GM19328 (cell line): ENCODE results near the gene BACH2.

Experiments
- ATAC-seq: cut with Tn5 transposase; IDR thresholded peaks from one replicate; pipeline ENCODE4 v1.9.1; 2021; ENCODE audit warnings: mild to moderate bottlenecking, moderate library complexity; ENCODE audit not compliant: unreplicated experiment

BACH2 gene

DNA sequence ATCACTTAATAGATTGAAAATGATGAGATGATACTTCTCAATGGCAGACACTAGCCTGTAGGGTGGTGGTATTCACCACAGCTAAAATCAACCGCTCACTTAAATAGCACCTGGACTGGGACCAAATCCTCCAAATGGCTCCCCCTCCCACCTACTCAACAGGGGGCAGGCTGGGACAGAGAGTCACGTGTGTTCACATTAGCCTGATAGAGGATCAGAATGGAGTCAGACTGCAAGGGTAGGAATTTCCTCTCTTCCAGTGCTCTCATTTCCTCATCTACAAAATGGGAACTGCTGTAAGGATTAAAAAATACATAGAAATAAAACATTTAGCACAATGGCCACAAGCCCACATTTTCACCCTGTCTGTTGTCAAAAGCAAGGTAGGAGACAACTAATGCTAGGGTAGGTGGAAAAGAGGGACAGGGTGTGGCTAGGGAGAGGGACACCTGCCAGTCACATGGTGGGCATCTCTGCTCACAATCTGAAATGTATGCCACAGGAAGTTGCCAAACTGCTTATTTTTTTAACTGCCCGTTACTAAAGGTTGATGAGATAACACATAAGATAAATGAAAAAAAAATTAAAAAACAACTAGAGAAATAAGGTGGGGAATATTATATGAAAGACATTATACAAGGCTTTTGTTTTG lies 55.3 kb downstream of the BACH2 start:
- ATAC-seq, result no peak

DNA sequence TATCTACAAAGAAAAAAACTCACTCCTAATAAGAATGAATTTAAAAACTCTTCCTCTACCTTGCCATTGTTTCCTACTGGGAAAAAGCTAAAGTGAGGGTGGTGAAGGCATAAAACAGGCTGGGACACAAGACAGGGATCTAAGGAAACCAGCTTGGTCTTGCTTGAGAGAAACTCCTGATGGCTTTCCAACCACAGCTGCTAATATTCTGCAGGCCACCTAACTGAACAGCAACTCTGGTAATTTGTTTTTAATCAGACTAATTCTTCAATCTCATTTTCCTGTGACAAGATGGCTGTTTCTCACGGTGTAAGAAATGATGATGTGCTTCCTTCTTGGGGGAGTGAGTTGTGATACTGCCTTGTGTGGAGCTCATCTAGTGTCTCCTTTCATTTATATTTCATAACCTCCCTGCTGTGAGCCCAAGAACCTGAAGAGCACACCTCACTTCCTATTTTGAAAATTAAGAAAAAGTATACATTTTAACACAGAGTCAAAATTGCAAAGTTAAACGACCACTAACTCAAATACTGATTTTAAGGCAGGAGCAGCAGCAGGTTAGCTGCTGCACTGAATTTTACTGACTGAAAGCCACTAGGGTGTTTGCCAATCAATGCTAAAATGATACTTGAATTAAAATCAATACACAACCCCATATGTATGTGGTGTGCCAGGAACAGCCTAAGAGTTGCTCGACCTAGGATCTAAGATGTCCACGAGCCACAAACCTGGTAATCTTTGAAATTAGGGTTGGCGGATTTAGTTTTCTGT lies 58.0 kb downstream of the BACH2 start:
- no peak for ATAC-seq

DNA sequence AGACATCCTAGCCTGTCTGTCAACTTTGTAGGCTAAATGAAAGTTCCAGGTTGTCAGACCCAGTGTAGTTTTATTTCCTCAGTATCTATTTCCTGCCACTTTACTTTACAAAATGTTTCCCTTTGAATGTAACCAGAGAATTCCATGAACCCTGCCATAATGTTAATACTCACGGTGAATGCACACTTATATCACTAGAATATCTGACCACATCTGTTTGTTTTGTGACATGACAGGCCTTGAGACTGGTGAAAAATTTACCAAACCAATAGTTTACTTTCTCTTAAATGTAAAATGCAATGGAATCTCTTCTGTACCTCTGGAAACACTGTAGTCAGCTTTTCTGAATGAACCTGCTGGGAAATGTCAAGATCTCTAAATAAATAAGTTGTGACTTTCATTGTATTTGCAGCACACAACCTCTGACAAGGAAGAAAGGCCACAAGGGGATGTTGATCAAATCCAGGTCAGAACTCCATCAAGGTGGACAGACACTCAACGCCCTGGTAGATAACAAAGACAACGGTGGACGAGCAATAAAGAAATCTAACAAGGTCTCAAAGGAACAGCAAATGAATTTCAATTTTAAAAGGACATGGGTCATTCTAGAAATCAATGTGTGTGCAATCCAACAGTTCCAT lies 59.2 kb downstream of the BACH2 start:
- ATAC-seq, result no peak

GRCh38 chr6:90233994-90234393 lies 62.6 kb downstream of the BACH2 start:
- ATAC-seq, result no peak

DNA sequence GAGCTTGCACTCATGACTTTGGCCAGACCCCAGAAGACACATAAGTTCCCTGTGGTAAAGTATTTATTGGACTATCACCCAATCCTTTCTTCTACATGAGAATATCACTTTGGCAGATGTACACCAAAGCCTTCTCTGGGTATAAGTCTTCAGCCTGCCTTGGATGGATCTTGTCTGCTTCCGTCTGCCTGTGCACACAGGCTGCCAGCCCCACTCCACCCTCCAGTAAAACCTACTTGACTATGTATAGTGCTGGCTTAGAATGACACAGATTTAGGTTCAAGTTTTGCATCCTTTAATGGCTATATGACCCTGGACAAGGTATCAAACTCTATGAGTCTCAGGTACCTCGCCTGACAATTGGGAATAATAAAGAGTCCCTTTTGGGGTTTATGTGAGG lies 63.4 kb downstream of the BACH2 start:
- no peak for ATAC-seq

DNA sequence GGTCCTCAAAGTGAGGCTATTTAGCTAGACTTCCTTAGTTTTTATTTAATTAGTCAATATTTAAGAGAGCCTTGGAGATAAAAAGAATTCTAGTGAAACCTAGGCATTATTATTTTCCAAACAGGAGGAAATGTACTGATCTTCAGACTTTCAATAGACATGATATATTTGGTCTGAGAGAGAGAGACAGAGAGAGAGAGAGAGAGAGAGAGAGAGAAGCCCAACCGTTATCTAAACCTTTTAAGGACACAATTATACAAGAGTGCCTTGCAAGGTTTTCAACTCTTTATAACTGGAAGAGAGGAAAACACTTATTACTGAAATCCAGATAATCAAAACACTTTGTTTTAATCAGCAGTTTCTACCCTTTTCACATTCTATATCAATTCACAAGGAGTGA lies 64.8 kb downstream of the BACH2 start:
- no peak for ATAC-seq

DNA sequence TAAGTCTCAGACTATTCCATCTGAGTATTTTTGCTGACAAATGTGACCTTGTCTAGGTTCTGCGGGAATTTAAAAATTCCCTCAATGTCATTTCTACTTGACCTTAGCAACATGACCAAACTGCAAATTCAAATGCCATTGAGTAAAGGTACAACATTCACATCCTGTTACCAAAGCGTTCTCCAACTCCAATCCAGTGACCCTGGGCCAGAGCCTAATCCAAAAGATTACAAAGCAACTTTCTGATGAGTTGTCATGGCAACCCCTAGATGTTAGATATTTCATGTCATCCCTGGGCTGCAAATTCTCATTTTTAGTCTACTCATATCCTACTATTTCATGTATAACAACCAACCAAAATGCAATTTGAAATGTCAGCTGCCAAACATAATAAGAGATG lies 65.3 kb downstream of the BACH2 start:
- no peak for ATAC-seq

DNA sequence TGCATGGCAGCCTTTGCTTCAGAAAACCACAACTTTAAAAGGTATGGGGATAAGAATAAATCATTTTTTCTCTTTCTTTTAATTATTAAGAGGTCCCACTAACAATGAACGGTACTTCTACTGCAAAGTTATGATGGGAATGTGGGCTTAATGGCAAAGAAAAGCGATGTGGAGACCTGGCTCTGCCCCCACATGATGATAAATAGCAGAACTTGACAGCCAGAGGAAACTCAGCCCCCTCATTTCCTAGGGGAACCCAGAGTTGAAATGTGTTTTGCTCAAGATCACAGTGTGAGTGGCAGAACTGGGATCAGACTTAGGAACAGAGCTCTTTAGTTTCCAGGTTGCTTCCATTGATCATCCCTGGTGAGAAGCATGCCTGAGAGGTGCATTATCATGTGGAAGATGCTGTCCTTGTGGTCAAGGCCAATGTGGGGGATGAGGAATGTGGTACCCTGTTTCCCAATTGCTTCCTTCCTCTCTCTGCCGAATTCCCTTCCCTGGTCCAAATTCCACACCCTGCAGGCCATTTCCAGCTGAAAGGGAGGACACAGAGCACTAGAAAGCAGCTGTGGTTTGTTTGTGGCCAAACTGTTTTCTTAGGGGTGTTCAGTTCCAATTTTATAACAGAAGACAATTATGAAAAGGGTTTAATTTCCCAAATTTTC lies 66.0 kb downstream of the BACH2 start:
- ATAC-seq, result no peak

- ATAC-seq, result no peak
Measured at GRCh38 chr6:90229331-90230010, 67.2 kb downstream of the BACH2 start.

DNA sequence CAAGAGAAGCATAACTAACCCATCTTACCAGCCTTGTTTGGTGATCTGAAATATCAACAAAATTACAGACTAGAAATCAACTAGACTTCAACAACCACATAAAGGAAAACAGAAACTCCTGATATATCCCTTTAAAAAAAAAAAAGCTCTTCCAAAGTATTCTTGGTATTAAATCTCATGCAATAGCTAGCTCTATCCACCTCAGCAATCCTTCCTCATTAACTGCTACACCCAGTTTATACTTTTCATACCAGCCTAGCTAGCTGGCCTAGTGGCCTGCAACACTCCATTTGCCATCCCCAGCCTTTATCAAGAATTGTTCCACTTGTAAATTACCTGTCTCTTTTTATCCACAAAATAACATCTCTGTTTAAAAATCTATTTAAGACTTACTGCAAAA lies 69.0 kb downstream of the BACH2 start:
- no peak for ATAC-seq

GRCh38 chr6:90227213-90227612 lies 69.4 kb downstream of the BACH2 start:
- no peak for ATAC-seq

- ATAC-seq, result no peak
Measured at GRCh38 chr6:90226257-90226656, 70.4 kb downstream of the BACH2 start.

DNA sequence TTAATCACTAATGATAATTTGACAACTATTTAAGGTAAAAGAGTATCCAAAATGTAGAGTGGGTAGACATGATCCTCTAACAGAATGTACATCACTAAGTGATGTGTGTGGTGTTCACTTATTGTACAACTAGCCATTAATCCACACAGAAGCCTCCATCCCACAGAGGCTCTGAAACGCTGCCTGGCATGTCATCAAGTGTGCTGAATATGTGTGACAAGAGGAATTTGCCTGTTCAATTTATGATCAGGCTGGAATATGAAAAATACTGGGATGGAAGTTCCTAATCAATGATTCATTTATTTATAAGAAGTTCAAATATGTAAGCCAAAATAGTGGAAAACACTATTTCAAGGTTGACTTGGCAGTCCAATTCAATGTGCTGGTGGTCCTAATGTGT lies 72.4 kb downstream of the BACH2 start:
- no peak for ATAC-seq

DNA sequence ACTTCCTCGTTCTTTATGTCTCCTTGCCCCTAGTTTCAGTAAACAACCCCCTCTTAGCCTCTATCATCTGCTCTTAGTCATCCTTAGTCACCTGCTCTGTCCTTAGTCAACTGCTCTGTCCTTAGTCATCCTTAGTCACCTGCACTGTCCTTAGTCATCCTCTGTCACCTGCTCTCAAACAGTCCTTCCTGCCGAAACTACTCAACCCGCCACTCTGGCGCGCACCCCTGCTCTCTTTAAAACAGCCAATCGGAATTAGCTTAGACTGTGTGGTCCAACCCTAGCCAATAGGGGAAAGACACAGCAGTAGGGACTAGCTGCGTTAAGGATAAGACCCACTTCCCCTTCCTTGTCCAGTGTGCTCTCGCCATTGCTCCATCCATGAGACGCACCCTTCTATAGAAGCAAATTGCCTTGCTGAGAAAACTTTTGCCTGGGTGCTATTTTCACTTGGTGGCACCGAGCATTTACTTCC lies 73.9 kb downstream of the BACH2 start:
- no peak for ATAC-seq

DNA sequence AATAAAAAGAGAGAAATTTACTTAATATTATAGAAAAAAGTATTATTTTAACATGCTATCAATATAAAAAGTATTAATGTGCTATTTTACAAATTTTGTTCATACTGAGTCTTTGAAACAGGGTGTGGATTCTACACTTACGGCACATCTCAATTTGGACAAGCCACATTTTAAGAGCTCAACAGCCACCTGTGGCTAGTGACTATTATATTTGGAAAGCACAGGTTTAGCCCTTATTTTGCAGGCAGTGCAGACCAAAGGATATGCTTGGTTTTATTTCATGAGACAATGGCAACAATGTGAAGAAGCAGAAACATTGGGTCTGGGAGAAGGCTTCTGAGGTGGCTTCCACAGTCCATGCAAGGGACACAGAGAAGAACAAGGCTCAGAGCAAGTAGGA lies 74.6 kb downstream of the BACH2 start:
- ATAC-seq, result no peak

DNA sequence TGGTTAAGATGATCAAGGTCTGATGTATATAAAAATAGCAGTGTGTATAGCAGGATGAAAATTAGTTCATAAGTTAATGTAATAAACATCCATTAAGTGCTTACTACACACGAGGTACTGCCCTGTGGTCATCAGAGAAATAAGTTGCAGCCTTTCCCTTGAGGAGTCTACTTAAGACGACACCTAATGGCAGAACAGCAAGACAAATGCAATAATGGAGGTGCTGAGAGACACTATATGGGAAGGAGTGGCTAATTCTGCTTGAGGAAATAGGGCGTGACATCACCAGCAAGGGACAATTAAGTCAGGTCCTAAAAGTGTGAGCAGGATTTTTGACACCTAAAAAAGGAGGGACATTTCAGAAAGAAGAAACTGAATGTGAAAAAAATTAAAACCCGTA lies 75.2 kb downstream of the BACH2 start:
- ATAC-seq, result no peak

- ATAC-seq, result no peak
Measured at GRCh38 chr6:90220273-90220672, 76.4 kb downstream of the BACH2 start.

- no peak for ATAC-seq
Measured at GRCh38 chr6:90219209-90219985, 77.2 kb downstream of the BACH2 start.

DNA sequence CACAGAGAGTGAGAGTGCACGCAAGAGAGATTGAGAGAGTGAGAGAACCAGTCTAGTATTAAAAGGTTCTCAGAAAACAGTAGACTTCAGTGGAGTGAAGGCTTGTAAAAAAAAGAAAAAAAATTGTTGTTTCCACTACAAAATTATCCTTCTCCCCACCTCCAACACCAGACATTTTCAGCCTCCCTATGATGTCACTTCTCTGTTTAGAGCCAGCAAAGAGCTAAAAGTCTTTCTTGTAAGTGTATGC lies 77.8 kb downstream of the BACH2 start:
- no peak for ATAC-seq

DNA sequence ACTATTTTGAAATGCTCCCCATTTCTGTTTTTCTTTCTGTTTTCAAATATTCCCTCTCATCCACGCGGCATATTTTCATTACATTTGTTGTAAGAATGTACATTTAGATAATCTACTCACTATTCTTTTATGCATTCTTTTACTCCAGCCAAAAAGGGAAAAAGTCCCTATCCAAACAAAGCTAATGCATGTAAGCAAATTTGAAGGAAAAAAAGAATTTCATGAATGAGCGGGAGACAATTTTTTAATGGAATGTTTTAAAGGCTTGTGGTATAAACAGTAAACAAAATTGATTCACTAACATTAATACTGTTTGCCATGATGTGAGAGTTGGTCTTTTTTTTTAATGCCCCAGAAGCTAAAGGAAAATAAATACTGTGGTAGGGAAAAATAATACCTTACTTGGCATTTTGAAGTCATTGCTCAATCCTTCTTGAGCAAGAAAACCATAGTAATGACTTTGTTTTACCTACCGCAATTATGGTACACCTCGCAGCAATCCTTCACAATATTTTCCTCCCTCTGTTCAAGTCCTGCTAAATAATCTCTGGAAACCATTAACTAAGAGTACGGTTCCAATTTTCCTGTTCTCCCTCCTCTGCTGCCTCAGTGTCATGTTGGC lies 79.0 kb downstream of the BACH2 start:
- no peak for ATAC-seq
